ENCODE measurements around the gene PBX4.

Gene PBX4

GRCh38 chr19:19527674-19528625 is 90.5 kb downstream of the PBX4 start:
- H3K4me3 ChIP-seq (ENCODE audit: low read length) = no peak overlapping the region
- DNase-seq (ENCODE audit: low read depth) = no peak
- TF ChIP-seq CTCF (conservative IDR thresholded peaks at IDR 0.05; ENCODE audit: low read length) = no peak

- TF ChIP-seq CTCF (conservative IDR thresholded peaks at IDR 0.05; ENCODE audit: low read length) = no peak
- no peak overlapping the region for H3K4me3 ChIP-seq (ENCODE audit: low read length)
- no peak for DNase-seq (ENCODE audit: low read depth)
Measured at GRCh38 chr19:19527371-19527656, 91.2 kb downstream of the PBX4 start.

GRCh38 chr19:19526581-19527370 is 91.7 kb downstream of the PBX4 start:
- no peak for DNase-seq (ENCODE audit: low read depth)
- no peak for TF ChIP-seq CTCF (conservative IDR thresholded peaks at IDR 0.05; ENCODE audit: low read length)
- H3K4me3 ChIP-seq (ENCODE audit: low read length) = no peak overlapping the region

GRCh38 chr19:19525611-19526380 is 92.7 kb downstream of the PBX4 start:
- H3K4me3 ChIP-seq (ENCODE audit: low read length) = no peak overlapping the region
- no peak for TF ChIP-seq CTCF (conservative IDR thresholded peaks at IDR 0.05; ENCODE audit: low read length)

GRCh38 chr19:19524053-19524452 is 94.4 kb downstream of the PBX4 start:
- no peak overlapping the region for H3K4me3 ChIP-seq (ENCODE audit: low read length)
- DNase-seq (ENCODE audit: low read depth) = no peak
- no peak for TF ChIP-seq CTCF (conservative IDR thresholded peaks at IDR 0.05; ENCODE audit: low read length)

More at GRCh38 chr19:19525611-19526380, 92.7 kb downstream of the PBX4 start:
- no peak for DNase-seq (ENCODE audit: low read depth)

- DNase-seq (ENCODE audit: low read depth) = no peak
- H3K4me3 ChIP-seq (ENCODE audit: low read length) = no peak overlapping the region
Measured at GRCh38 chr19:19523177-19523576, 95.3 kb downstream of the PBX4 start.

More at GRCh38 chr19:19523177-19523576, 95.3 kb downstream of the PBX4 start:
- no peak for TF ChIP-seq CTCF (conservative IDR thresholded peaks at IDR 0.05; ENCODE audit: low read length)
